Osteocyte (in vitro differentiated cells): ENCODE results near the gene CRYBG1. TPM values are rescaled to one million over a fixed set of nuclear protein-coding genes. Genes with fewer than 3 reads are reported as not detected.

ENCODE experiments used
- DNase-seq: peaks from one replicate; pipeline ENCODE4 v3.0.0; 2021; ENCODE audit warnings: mixed read lengths; ENCODE audit not compliant: unreplicated experiment; ENCODE audit errors: extremely low spot score
- H3K27ac Mint-ChIP-seq: one replicate; pipeline ENCODE4 v1.8.0; 2021; ENCODE audit warnings: mild to moderate bottlenecking, mixed read lengths; ENCODE audit not compliant: unreplicated experiment
- H3K27me3 Mint-ChIP-seq: one replicate; pipeline ENCODE4 v1.8.0; 2021; ENCODE audit warnings: mixed read lengths; ENCODE audit not compliant: unreplicated experiment
- H3K36me3 Mint-ChIP-seq: one replicate; pipeline ENCODE4 v1.8.0; 2021; ENCODE audit warnings: mixed read lengths; ENCODE audit not compliant: unreplicated experiment
- H3K4me1 Mint-ChIP-seq: one replicate; pipeline ENCODE4 v1.8.0; 2021; ENCODE audit warnings: mixed read lengths; ENCODE audit not compliant: unreplicated experiment
- H3K4me3 Mint-ChIP-seq: one replicate; pipeline ENCODE4 v1.8.0; 2021; ENCODE audit warnings: mild to moderate bottlenecking, moderate library complexity, mixed read lengths; ENCODE audit not compliant: unreplicated experiment
- H3K9me3 Mint-ChIP-seq: one replicate; pipeline ENCODE4 v1.8.0; 2021; ENCODE audit warnings: mixed read lengths; ENCODE audit not compliant: unreplicated experiment
- CTCF ChIP-seq: fragments of 200-600 bp; sonication (generic); IDR thresholded peaks from 2 replicates; pipeline ENCODE4 v1.5.0; 2021; ENCODE audit warnings: antibody characterized with exemption, mild to moderate bottlenecking, moderate library complexity
- total RNA-seq: library from RNA; stranded (reverse); gene quantifications from 2 replicates; pipeline ENCODE4 v1.2.1, GENCODE V29; 2021

The CRYBG1 gene
- total RNA-seq, 1 donor from 2014 or later, result 2.4 TPM

DNA sequence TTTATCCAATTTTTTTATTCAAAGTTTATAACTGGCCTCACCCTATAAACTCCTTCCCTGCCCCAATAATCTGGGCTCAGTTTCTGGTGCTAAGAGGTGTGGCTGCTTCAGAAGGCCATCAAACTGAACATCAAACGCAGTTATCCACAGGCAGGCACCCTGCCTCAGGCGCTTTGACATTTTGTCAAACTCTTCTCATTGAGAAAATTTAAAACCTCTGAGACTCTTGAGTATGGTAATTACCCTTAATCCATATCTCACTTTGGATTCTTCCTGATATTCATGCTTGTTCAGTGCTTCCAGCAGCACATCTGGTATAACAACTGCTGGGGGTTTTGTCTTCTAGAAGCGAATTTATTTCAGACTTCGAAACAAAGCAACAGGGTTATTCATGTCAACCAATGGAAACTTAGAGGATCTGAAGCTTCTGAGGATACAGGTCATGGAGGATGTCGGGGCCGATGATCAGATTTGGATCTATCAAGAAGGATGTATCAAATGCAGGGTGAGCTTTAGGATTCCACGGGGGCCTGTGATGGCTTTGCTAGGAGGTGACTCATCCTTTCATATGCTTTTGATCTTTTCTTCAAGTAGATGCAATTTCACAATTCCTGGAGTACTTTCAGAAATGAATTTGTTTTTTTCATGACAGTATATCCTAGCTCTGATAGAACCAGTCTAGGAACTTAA is 200.6 kb downstream of the CRYBG1 start:
- no peaks in the 10 kb centered on the region for H3K9me3 Mint-ChIP-seq
- no peak for DNase-seq
- H3K36me3 Mint-ChIP-seq, result no peaks in the 10 kb centered on the region
- no peak for TF ChIP-seq CTCF
- H3K4me3 Mint-ChIP-seq, result no peak overlapping the region
- no peak overlapping the region for H3K27ac Mint-ChIP-seq
- no peaks in the 10 kb centered on the region for H3K4me1 Mint-ChIP-seq
- no peaks in the 10 kb centered on the region for H3K27me3 Mint-ChIP-seq

DNA sequence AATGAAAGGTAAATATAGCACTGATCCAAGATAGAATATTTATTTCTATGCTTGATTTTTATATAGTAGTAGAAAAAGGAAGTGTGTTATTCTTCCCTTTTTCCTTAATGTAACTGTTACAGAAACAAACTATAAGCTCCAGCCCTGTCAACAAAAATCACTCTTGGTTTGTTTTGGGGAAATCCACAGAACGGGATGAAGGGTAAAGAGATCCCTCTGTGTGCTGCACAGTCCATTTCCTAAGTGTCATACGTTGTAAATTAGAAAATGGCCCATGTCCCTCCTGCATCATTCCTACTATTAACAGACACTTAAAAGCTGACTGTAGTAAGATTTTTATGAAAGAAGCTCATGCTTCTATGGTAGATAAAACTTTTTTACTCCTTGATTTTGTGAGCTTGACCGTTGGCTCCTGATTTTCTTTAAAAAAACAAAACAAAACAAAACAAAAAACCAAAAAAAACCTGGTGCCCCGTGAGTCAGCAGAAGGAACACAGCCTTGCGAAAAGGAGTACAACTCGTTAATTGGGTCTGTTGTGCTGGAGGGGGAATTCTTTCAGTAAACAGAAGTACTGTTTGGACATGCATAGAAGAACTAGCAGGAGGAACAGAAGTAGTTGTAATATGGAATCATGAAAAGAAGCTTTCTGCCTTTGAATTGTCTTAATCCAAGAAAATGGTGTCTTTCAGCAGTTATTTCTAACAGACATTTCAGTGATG is 201.3 kb downstream of the CRYBG1 start:
- no peak for TF ChIP-seq CTCF
- no peaks in the 10 kb centered on the region for H3K36me3 Mint-ChIP-seq
- H3K9me3 Mint-ChIP-seq, result no peaks in the 10 kb centered on the region
- H3K4me1 Mint-ChIP-seq, result no peaks in the 10 kb centered on the region
- H3K27me3 Mint-ChIP-seq, result no peaks in the 10 kb centered on the region
- no peak overlapping the region for H3K27ac Mint-ChIP-seq
- no peak overlapping the region for H3K4me3 Mint-ChIP-seq
- DNase-seq, result no peak

- Mint-ChIP-seq H3K9me3 (no peaks in the 10 kb centered on the region), H3K4me1 (no peaks in the 10 kb centered on the region), H3K4me3 (no peak overlapping the region), H3K27ac (no peak overlapping the region), H3K27me3 (no peaks in the 10 kb centered on the region), H3K36me3 (peaks cover 3% of the 10 kb centered on the region)
- no peak for TF ChIP-seq CTCF
- no peak for DNase-seq
Observed at GRCh38 chr6:106563614-106564013, 203.1 kb downstream of the CRYBG1 start.

DNA sequence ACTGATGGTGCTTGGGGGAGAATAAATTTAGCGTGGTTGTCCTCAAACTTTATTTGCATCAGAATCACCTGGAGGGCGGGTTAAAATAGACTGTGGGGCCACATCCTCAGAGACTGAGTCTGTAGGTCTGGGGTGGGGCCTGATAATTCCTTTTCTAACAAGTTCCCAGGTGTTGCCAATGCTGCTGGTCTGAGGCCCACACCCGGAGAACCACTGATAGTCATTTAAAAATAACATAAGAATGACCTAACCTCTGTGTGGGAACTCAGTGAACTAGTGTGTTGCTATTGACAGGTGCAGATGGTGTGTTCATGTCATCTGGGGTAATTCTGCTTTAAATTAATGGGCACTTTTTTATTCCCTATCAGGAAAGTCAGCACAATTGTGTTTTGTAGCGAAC is 204.0 kb downstream of the CRYBG1 start:
- Mint-ChIP-seq H3K36me3 (peaks cover 3% of the 10 kb centered on the region), H3K4me1 (no peaks in the 10 kb centered on the region), H3K4me3 (no peak overlapping the region), H3K9me3 (no peaks in the 10 kb centered on the region), H3K27ac (no peak overlapping the region), H3K27me3 (no peaks in the 10 kb centered on the region)
- TF ChIP-seq CTCF, result no peak
- no peak for DNase-seq

DNA sequence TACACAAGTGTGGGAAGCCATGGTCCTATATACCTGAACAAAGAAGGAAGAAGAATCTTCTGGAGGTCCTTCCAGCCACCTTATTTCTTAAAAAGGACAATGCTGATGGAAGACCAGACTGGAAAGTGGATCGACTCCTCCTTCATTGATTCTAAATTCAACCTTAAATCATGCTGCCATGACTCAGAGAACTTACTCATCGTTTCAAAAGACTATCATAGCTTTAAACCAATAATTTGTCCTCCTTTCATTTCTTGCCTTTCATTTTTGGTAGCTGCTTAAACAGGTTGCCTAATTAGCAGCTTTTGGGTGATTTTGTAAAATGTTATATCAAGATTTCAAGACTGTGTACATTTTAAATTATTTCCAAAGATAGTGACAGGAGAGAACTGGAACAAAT is 208.0 kb downstream of the CRYBG1 start:
- peaks cover 9% of the 10 kb centered on the region for H3K36me3 Mint-ChIP-seq
- no peak overlapping the region for H3K4me3 Mint-ChIP-seq
- no peak for DNase-seq
- no peaks in the 10 kb centered on the region for H3K9me3 Mint-ChIP-seq
- no peaks in the 10 kb centered on the region for H3K4me1 Mint-ChIP-seq
- H3K27ac Mint-ChIP-seq, result no peak overlapping the region
- no peaks in the 10 kb centered on the region for H3K27me3 Mint-ChIP-seq
- TF ChIP-seq CTCF, result no peak
